Left renal pelvis (tissue), 4 donors: Measurements from ENCODE around the gene CARMIL3. TPM values are rescaled to one million over a fixed set of nuclear protein-coding genes. Genes with fewer than 3 reads are reported as not detected.
"Not testable (repeated sequence)": the region's sequence is repeated elsewhere in the genome, so short reads cannot be mapped to it uniquely, and the experiment has no call there.

Source experiments
- DNase-seq, 4 donors: peaks; one replicate each; pipeline ENCODE4 v3.0.0-alpha.2; 2013; ENCODE audit warnings: low read depth in 4 of 4, low spot score in 3 of 4
- polyA plus RNA-seq, 4 donors: library from polyadenylated mRNA; unstranded; fragments of 120-200 nt; gene quantifications; one replicate each; pipeline ENCODE4 v1.2.1, GENCODE V29; 2013; ENCODE audit not compliant: insufficient read length in 4 of 4

The CARMIL3 gene
- polyA plus RNA-seq, 4 donors: 1.2 to 2.0 (median 1.8) TPM

DNA sequence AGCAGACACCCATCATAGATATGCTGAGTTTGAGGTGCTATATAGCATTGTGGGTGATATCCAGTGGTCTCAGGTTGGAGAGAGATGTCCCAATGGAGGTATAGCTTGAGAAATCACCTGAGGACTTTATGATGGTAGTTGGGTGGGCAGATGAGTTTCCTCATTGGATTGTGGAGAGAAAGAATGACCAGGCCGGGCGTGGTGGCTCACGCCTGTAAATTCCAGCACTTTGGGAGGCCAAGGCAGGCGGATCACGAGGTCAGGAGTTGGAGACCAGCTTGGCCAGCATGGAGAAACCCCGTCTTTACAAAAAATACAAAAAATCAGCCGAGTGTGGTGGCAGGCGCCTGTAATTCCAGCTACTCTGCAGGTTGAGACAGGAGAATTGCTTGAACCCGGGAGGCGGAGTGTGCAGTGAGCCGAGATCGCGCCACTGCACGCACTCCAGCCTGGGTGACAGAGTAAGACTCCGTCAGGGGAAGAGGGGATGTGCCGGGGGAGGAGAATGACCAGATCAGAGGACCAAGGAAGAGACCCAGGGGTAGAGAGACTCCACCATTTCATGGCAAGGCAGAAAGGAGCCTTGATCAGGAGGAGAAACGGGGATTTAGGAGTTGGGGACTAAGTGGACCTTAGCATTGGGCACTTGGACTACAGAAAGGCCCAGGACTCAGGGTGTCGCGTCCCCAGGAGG is 41.5 kb downstream of the CARMIL3 start:
- DNase-seq: no peak

- peak in 2 of 4 donors; percentile 59 to 83 for DNase-seq
Observed at GRCh38 chr14:24093901-24094840, 42.4 kb downstream of the CARMIL3 start, which contains the start of gene PCK2. Gene PCK2, plus strand, starts transcription at chr14:24094311. Its CDS starts 95 bp downstream, at chr14:24094406.

DNA sequence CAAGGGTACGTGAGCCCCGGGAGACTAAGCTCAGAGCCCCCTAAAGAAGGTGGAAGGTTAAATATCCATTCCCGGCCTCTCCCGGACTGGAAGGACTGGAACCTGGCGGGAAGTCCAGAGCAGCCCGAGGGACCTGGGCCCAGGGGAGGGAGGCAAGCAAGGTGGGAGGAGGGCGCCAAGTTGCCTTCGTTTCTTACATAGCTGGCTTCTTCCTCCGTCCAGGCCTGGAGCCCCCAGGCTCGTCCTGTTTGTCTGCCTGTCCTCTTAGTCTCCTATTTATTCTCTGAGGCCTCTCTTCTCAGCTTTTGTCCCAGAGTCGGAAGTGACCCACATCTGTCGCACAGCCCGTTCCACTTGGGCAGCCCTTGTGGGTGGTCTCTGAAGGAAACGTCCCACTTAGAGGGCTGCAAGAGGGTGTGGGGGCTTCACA is 43.0 kb downstream of the CARMIL3 start:
- no peak for DNase-seq

- peak in 1 of 4 donors; percentile 46 for DNase-seq
Observed at GRCh38 chr14:24095271-24096068, 43.7 kb downstream of the CARMIL3 start.

GRCh38 chr14:24096545-24097181 is 44.9 kb downstream of the CARMIL3 start:
- DNase-seq: no peak

DNA sequence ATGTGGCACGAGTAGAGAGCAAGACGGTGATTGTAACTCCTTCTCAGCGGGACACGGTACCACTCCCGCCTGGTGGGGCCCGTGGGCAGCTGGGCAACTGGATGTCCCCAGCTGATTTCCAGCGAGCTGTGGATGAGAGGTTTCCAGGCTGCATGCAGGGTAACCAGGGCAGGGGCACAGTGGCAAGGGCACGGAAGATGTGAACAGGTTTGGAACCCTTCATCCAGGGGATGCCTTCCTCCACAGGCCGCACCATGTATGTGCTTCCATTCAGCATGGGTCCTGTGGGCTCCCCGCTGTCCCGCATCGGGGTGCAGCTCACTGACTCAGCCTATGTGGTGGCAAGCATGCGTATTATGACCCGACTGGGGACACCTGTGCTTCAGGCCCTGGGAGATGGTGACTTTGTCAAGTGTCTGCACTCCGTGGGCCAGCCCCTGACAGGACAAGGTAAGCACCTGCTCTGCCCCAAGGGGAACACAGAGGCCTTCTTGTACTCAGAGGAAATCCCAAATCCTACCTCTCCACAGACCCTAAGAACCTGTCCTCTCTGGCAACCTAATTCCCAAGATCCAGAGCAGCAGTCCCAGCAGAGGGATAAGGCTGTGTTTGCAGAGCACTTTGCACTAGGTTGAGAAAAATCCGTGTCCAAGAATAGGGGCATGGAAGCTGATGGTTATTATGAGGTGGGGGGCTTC is 46.6 kb downstream of the CARMIL3 start:
- no peak for DNase-seq

DNA sequence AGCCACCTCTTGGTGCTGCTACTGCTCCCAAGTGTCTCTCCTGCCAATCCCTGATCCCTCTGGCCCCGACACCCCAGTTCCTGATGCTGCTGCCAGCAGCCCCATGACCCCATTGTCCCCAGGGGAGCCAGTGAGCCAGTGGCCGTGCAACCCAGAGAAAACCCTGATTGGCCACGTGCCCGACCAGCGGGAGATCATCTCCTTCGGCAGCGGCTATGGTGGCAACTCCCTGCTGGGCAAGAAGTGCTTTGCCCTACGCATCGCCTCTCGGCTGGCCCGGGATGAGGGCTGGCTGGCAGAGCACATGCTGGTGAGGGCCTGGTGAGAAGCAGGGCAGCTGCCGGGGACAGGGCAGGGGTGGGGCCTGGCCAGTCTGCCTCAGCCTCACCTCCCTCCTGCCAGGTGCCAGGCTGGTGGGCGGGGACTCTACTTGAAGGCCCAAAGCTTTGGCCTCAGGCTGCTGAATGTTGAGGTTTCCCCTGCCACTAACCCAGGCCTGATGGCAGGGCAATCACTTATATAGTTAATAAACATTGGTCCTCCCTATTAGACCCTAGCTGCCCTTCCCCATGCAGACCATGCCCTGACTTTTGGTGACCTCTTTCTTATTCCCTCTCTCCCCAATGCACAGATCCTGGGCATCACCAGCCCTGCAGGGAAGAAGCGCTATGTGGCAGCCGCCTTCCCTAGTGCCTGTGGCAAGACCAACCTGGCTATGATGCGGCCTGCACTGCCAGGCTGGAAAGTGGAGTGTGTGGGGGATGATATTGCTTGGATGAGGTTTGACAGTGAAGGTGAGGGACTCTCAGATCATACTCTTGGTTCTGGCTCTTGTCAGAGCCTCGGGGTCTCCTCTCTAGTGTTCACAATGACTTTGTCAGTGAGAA is 47.4 kb downstream of the CARMIL3 start:
- no peak for DNase-seq

GRCh38 chr14:24100197-24100981 is 48.6 kb downstream of the CARMIL3 start:
- DNase-seq: no peak

- no peak for DNase-seq
Observed at GRCh38 chr14:24100982-24101494, 49.2 kb downstream of the CARMIL3 start.

- DNase-seq: no peak
Observed at GRCh38 chr14:24102357-24103048, 50.7 kb downstream of the CARMIL3 start.

GRCh38 chr14:24103451-24103850 is 51.6 kb downstream of the CARMIL3 start:
- no peak for DNase-seq

DNA sequence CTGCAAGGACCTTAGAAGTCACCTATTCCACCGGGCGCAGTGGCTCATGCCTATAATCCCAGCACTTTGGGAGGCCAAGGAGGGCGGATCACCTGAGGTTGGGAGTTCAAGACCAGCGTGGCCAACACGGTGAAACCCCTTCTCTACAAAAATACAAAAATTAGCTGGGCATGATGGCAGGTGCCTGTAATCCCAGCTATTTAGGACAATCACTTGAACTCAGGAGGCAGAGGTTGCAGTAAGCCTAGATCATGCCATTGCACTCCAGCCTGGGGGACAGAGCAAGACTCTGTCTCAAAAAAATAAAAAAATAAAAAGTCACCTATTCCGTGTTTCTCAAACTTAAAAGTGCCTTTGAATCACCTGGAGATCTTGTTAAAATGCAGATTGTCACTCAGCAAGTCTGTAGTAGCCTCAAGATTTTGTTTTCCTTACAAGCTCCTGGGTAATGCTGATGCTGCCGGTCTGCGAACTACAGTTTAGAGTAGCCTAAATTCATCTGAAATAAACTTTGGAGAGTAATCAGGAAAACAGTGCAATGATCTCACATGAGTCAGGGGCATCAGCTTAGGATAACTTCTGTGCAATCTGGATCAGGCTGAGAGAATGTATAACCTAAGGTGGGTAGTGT is 53.9 kb downstream of the CARMIL3 start:
- not testable (repeated sequence) for DNase-seq

DNA sequence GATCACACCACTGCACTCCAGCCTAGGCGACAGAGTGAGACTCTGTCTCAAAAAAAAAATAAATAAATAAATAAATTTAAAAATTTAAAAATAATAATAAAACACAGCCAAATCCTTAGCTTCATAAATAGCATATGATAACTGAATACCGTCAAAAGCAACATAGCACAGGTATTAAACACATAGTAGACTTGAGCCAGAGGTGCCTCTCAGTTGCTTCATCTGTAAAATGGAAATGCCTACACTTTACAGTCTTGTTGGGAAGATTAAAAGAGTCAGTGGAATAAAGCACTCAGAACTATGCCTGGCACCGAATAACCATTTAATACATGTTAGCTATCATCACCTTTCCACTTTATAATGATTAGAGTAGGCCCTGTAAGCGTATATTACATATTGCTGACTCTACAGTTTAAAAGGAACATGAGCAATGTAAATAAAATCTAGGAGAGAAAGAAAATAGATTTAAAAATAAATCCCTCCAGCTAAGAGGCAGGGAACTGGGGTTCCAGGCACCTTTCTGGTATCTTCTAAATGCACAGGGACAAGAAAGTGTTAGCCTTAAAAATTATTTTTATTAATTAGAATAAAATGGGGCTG is 55.0 kb downstream of the CARMIL3 start:
- no peak for DNase-seq

GRCh38 chr14:24108336-24108874 is 56.6 kb downstream of the CARMIL3 start:
- DNase-seq: no peak

GRCh38 chr14:24110060-24110459 is 58.3 kb downstream of the CARMIL3 start:
- no peak for DNase-seq

DNA sequence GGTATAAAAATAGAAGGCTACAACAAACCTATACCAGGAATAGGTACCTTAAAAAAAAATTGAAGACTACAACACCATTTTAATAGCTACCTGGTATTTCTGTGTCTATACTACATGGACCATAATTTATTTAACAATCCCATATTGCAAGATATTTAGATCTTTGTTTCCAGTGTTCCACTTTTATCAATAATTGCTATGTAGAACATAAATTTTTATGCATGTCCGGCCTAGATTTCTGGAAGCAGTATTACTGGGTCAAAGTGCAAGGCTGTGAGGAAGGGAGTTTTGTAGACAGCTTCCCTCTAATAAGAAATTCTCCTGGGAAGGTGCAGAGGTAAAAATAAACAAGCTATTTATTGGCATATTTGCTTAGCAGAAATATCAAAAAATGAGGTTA is 58.7 kb downstream of the CARMIL3 start:
- no peak for DNase-seq
